ENCODE results near the gene YJU2. TPM values are rescaled to one million over a fixed set of nuclear protein-coding genes. Genes with fewer than 3 reads are reported as not detected.

Gene YJU2
- total and polyA plus RNA-seq, 2 of the 13 experiments (the other 11 are each of a cell fraction or from before 2014, with no cell fraction given) = 9.3 to 17.9 TPM

DNA sequence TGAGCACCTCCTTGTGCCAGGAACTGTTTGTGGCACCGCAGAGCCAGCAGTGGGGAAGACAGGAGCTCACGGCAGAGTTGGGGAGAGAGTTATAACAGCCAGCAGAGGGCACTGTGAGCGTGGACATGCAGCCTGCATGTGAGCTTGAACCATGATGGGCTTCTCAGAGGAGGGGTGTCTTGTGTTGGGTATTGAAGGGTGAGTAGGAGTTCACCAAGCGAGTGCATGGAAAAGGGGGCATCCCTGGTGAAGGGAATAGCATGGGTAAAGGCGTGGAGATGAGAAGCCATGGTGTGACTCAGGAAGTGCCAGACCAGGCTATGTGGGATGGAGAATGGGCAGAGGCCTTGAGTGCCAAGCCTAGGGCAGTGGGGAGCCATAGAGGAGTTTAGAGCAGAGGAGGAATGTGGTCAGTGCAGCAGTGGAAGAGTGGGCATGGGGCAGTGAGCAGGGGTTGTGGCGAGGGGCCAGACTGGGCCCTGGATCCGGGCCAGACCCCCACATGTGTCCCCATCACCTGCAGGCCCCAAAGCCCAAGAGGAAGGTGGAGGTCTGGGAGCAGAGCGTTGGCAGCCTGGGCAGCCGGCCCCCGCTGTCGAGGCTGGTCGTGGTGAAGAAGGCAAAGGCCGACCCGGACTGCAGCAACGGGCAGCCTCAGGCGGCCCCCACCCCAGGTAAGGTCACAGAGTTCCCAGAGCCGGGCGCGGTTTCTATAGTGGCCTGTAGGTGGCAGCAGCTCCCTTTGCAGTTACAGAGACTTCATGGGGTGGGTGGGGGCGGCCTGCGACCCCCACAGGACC is 20.4 kb downstream of the YJU2 start (continued):
- TF ChIP-seq ZGPAT (CRISPR knock-in tag; IDR thresholded peaks at IDR 0.05) (no peak), XRCC5 (optimal IDR thresholded peaks at IDR 0.05; ENCODE audit: low read length) (peak; percentile 26), ZNF609 (CRISPR knock-in tag; IDR thresholded peaks at IDR 0.05; ENCODE audit: borderline replicate concordance) (no peak), PHF20 (CRISPR knock-in tag; IDR thresholded peaks at IDR 0.05) (no peak), KMT2B (CRISPR knock-in tag; IDR thresholded peaks at IDR 0.05) (no peak), PRDM4 (CRISPR knock-in tag; IDR thresholded peaks at IDR 0.05; ENCODE audit: borderline replicate concordance) (no peak), ZBTB21 (CRISPR knock-in tag; IDR thresholded peaks at IDR 0.05) (no peak), ZNF274 (CRISPR knock-in tag; IDR thresholded peaks at IDR 0.05) (no peak; the same call in 1 of the 2 replicates), ETV5 (CRISPR knock-in tag; IDR thresholded peaks at IDR 0.05; ENCODE audit: borderline replicate concordance) (no peak), ZNF431 (CRISPR knock-in tag; IDR thresholded peaks at IDR 0.05; ENCODE audit: borderline replicate concordance, low read depth) (no peak), ESRRA (CRISPR knock-in tag; IDR thresholded peaks at IDR 0.05; ENCODE audit: low read depth) (no peak), RAD21 (CRISPR knock-in tag; IDR thresholded peaks at IDR 0.05) (peak; percentile 72), FLYWCH1 (CRISPR knock-in tag; IDR thresholded peaks at IDR 0.05) (no peak), NRL (CRISPR knock-in tag; IDR thresholded peaks at IDR 0.05; ENCODE audit: borderline replicate concordance) (peak; percentile 19; the same call in 1 of the 2 replicates)
- TF ChIP-seq, protein P1, sequence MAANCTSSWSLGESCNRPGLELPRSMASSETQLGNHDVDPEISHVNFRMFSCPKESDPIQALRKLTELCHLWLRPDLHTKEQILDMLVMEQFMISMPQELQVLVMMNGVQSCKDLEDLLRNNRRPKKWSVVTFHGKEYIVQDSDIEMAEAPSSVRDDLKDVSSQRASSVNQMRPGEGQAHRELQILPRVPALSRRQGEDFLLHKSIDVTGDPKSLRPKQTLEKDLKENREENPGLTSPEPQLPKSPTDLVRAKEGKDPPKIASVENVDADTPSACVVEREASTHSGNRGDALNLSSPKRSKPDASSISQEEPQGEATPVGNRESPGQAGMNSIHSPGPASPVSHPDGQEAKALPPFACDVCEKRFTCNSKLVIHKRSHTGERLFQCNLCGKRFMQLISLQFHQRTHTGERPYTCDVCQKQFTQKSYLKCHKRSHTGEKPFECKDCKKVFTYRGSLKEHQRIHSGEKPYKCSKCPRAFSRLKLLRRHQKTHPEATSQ (CRISPR knock-in tag; IDR thresholded peaks at IDR 0.05; ENCODE audit: borderline replicate concordance) = no peak
- TF ChIP-seq, protein P2, sequence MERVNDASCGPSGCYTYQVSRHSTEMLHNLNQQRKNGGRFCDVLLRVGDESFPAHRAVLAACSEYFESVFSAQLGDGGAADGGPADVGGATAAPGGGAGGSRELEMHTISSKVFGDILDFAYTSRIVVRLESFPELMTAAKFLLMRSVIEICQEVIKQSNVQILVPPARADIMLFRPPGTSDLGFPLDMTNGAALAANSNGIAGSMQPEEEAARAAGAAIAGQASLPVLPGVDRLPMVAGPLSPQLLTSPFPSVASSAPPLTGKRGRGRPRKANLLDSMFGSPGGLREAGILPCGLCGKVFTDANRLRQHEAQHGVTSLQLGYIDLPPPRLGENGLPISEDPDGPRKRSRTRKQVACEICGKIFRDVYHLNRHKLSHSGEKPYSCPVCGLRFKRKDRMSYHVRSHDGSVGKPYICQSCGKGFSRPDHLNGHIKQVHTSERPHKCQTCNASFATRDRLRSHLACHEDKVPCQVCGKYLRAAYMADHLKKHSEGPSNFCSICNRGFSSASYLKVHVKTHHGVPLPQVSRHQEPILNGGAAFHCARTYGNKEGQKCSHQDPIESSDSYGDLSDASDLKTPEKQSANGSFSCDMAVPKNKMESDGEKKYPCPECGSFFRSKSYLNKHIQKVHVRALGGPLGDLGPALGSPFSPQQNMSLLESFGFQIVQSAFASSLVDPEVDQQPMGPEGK (CRISPR knock-in tag; IDR thresholded peaks at IDR 0.05) = peak; percentile 93
